Measurements from ENCODE around the gene MAGEF1.
"Not testable (repeated sequence)": the region's sequence is repeated elsewhere in the genome, so short reads cannot be mapped to it uniquely, and the experiment has no call there.

MAGEF1 gene

DNA sequence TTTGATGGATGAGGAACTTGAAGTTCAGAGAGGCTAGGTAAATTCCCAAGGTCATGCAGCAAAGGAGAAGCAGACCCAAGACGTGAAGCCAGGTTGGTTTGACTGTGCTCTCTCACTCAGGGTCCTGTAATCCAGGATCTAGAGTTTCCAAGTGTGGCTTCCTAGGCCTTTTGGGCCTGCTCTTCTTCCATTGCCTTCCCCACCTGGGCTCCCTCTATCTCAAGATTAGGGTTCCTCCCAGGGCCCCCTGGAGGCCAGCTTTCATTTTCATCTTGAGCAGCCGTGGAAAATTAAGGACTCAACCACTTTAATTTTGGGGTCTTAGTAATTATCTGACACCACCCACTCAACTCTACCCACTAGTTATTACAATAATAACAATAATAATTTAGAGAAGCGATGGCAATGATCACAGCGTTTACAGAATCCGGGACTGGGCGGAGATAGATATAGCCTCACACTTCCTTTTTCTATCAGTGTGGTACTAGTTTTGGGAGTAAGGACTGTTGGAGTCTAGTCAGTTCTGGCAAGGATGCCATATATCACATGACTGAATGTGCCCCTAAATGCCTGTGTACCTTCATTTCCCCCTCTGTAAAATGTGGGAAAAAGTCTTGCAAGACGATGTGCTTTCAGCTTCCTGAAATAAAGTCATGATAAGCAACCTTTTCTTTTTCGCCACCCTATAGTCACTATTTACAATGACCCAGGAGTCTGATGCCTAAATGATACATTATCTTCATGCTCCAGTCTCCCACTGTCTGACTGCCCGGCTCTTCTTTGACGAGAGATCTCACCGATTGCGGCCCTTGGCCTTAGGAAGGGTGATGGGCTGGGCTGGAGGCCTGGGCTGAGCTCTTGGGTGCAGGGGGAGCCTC is 30.2 kb upstream of the MAGEF1 start:
- no peak for DNase-seq

DNA sequence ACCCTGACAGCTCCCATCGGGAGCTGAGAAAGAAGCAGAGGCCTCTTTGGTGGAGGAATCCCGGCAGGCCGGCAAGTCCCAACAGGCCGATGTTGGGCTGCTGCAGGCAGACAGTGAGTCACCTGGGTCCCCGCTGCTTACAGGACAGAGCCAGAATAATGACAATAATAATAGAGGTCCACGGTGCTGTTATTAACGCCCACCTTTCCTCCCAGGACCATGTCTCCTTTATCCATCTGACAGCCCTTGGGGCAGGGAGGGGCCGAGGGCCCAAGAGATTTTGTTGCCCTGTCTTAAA is 29.3 kb upstream of the MAGEF1 start:
- DNase-seq: no peak

DNA sequence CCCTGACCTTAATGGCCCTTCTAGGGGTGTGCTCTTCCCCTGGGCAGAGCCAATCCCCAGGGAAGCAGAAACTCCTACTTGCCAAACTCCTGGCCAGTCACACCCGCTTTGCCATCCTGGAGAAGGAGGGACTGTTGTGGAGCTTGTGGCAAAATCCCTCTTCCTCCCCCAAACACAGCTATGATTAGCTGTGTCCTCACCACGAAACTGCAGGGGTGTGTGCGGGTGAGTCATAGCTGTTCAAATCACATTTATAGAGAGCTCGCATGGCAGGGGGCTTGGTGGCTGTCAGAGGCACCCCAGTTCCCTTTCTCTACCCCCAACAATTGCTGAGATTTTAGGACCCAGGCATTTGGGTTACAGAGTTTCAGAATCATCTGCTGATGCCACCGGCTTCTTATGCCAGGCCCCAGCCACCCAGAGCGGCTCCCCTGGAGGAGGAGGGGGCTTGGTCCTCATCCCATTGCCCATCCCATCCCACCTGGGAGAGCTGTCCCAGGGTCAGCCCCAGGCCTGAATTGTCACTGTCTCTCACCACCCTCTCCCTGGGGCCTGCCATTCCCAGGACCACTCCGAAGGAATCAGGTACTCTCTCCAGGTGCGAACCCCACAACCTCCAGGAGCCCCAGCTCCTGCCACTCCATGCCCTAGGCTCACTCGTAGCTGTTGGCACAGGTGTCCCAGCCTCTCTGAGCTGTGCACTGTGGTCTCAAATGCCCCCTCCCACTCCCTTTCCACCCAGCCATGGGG is 28.8 kb upstream of the MAGEF1 start:
- DNase-seq: no peak

DNA sequence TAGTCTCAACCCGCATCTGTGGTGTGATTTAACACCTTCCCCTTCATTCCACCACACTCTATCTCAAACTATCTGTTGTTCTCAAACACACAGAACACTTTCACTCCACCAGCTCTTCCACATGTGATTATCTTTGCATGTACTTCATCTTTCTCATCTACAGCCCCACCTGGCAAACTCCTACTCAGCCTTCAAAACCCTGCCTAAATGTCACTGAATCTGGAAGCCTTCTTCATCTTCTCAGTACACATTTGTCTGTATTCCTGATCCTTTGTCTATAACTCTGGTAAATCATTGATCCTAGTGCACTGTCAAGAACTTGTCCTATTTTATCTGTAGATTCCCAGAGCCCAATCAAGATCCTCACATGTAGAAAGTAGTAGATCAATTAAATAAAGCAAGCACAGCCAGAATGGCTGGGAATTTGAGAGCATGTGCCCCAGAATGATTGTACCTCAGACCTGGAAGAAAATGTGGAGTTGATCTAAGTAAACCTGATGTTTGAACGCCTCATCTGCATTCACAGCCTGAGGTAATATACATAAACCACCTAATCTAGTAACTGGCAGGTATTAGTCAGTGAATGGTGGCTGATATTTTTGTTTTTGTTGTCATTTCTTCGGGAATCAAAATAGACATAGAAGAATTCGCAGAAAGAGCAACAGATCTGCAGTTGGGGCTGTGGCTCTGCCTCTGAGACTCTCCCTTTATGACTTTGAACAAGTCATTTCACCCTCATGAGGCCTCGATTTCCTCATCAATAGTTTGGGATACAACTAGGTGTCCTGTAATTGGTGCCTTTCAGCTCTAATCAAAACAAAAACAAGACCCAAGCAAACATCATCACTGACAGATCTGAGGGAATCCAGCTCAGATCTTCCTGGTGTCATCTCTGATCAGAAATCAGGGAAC is 28.0 kb upstream of the MAGEF1 start:
- no peak for DNase-seq

DNA sequence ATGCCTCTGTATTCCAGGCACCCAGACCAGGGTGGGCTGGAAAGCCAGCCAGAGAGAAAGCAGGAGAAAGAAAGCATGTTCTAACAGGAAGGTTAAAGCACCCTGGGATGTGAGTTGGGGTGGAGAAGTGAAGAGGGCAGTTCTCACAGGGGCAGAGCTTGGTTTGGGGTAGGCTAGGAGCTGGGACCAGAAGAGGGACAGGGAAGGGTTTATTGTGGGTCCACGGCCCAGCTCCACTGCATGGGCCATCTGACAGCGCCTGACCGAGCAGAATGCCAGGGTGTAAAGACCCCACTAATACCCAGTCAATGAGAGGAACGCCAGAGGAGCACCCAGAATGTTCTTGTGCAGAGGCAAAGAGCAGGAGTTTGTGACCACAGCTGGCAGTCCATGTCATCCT is 27.1 kb upstream of the MAGEF1 start:
- DNase-seq: no peak

DNA sequence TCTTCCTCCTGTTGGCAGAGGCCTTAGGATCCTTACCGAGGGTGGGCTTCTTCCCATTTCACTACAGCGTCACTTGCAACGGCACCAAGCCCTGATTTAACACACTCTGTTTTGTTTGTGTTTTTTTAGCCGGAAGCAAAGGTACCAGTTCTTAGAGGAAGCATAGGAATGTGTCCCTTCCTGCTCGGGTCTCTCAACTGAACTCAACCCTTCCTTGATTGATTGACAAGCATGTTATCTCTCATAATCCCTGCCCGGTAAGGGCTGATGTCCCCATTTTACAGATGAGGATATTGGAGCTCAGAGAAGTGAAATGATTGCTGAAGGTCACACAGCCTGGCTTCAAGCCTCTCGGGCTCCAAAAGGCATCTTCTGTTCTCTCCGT is 26.6 kb upstream of the MAGEF1 start:
- no peak for DNase-seq

DNA sequence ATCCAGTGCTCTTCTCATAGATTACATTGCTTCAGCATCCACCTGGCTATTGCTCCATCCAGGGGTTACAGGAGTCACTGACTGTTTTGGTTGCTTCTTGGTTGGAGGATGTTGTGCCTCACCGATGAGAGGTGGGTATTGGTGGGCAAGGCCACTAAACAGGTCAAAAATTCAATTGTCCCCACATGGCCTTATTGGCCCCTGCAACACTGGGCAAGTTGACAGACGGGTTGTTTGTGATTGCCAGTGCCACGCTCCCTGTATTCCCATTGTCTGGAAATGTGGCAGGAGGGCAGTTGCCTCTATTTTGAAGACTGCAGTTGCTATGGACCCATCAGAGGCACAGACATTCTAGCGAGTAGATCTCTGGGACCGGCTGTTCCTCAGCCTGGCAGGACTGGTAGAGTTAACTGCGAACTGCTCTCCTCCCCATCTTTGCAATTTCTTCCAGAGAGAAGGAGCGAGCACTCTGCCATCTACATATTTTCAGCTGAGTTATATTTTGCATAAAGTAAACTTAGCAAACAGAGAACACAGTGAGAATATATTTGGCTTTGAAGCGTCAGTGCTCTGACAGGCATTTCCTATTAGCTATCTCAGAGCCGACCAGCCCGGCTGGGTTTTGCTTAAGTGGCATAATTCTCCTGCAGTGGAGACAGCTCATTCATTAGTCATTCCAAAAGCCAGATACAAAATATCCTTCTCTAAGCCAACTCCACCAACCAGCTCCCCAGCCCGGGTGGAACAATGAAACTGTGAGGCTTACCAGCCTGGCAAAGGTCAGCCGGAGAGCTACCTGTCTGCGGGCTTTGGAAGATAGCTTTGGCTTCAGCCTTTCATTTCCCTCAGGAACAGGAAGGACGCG is 26.0 kb upstream of the MAGEF1 start:
- no peak for DNase-seq

DNA sequence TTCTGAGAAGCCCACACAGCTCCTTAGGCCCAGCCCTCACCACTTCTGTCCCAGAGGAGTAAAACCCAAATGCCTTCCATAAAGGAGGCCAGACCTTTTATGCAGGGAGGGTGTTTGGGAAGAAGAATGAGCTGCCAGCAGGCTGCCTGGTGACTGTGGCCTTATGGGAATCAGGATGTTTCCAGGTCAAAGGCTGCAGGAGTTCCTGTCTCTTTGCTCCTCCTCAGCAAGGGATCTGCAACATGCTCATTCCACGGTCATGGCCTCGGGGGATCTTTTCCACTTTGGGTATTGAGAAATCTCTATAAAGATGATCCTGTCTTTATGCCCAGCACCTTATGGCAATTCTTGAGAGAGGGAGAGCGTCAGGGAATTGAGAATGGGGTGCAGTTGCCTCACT is 25.2 kb upstream of the MAGEF1 start:
- no peak for DNase-seq

DNA sequence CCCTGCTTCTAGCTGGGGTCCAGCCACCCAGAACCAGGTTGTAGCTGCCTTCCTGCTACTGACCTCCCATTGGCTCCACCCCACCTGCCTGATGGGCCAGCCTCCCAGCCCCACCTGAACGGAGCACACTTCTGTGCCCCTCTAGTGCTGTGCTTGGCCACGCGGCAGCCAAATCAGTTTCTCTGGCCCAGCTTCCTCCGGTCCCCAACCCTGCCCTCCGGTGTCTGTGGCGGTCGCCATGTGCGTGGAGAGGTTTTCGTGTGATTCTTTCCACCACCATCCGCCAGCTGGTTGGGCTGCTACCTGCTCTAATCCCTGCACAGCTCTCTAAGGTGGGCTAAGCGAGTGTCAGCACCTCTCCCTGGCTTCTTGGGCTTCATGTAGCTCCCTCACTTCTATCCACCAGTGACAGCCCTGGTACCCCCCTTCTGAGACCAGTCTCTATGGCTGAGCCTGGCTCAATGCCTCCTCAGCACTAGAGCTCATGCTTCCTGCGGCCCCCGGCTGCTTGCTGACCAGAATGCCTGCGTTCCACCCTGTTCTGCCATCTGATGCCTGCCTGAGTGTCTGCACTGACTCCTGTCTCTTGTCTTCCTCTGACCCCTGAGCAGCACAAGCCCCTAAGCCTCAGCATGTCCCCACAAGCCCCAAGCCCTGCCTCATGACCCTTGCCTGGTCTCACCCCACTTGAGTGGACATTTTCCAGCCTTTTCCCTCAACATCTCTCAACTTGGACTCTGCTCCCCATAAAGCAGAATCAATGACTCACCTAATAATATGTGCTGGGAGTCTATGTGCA is 23.2 kb upstream of the MAGEF1 start:
- no peak for DNase-seq

DNA sequence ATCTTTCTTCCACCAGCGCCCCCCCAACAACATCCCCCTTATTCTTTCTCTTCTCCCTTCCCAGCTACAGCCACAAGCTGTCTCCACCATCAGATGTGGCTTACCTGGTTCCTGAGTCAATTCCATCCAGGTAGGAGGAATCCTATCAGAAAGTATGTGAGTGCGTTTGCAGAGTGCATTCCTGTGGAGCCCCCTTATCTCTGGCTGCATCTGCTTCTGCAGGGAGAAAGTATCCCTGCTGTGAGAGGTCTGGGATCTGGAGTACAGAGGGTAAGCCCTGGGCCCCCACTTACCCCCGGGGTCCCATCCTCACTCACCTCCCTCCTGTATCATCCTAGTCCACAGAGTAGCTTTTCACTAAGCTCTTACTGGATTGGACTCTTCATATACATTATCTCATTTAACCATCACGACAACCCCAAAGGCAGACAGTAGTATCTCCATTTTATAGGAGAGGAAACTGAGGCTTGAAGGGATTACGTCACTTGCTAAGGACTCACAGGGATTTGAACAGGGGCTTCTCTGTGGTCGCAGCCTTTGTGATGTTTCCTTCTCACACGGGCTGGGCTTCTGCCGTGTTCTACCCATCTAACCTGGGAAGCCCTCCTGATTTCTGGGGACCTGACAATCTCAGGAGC is 22.2 kb upstream of the MAGEF1 start:
- no peak for DNase-seq

DNA sequence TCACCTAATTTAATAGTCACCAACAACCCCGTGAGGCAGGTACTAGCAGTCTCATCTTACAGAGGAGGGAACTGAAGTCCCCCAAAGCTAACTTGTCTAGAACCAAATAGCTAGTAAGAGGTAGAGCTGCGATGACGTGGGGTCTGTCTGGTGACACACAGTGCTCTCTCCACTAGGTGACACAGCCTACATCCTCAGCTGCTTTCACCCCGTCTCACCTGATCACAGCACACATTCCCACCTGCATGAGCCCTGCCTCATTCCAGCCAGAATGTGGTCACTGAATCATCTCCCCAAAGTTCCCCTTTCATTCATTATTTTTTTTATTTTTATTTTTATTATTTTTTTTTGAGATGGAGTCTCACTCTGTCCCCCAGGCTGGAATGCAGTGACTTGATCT is 21.3 kb upstream of the MAGEF1 start:
- no peak for DNase-seq

DNA sequence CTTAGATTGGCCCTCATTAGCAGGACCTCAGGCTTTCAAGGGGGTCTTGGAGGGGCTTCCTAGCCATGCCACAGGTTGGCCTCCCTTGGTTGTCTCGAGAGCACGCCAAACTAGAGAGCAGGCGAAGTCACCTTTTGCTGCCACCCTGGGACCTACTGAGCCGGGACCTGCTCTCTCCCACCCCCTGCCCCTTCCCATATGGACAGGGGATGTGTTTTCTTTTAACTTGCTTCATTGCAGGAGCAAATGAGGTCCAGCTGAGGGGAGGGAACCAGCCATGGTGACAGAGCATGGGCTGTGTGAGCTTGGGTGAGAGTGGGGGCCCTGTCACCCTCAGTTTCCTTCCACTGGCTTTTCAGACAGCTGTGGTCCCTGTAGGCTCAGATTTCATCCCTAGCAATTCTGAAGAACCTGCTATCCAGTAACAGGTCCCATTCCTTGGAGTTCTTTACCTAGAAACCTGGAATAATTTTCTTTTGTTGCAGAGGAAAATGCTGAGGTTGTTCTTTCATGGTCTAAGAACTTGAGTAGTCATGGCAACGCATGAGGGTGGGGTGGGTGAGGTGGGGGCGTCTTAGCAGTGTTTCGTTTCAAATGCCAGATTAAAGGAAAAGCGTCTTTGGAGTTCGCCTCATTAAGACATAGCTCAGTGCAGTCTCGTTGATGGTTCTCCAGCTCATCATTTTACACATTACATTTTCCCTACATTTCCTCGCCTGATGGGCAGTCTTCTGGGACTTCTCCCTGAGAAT is 20.1 kb upstream of the MAGEF1 start:
- no peak for DNase-seq

DNA sequence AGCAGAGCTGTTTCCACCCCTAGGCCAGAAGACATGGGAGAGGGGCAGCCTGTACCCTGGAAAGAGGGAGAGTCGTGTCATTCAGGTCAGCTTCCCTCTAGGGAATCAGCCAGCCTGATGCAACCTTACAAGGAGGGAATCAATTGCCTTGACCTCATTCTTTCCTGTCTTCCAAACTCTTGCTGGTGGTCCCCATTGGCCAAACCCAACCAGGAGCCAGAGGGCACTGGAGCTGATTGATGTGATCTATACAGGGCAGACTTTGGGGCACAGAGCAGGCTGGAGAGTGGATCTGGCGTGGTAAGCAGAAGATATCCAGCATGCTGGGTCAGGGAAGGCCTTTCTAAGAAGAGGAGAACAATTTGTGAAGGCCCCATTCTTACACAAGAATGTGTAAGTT is 19.1 kb upstream of the MAGEF1 start:
- DNase-seq: no peak

DNA sequence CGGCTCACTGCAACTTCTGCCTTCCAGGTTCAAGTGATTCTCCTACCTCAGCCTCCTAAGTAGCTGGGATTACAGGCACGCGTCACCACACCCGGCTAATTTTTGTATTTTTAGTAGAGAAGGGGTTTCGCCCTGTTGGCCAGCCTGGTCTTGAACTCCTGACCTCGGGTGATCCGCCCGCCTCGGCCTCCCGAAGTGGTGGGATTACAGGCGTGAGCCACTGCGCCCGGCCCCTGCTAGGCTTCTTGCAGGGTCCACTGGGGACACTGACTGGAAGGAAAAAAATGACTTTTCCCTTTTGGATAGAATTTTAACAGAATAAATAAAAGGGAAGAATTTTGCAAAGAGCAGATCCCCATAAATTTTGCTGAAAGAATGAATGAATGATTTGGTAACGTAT is 17.3 kb upstream of the MAGEF1 start:
- not testable (repeated sequence) for DNase-seq

DNA sequence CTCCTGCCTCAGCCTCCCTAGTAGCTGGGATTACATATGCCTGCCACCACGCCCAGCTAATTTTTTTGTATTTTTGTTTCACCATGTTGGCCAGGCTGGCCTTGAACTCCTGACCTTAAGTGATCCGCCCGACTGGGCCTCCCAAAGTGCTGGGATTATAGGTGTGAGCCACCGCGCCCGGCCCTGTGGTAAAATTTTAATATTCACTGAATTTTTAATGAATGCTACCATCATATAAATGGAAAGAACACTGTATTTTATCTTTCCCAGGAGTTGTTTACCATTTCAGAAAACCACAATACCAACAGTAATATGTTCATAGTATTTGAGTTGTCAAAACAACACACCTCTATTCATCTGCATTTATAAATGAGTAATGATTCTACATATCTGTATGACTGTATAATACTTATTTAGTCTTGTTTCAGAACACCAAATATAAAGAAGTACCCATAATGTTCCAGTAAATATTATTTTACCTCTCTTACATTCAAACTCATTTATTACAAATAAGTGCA is 16.2 kb upstream of the MAGEF1 start:
- DNase-seq: no peak

DNA sequence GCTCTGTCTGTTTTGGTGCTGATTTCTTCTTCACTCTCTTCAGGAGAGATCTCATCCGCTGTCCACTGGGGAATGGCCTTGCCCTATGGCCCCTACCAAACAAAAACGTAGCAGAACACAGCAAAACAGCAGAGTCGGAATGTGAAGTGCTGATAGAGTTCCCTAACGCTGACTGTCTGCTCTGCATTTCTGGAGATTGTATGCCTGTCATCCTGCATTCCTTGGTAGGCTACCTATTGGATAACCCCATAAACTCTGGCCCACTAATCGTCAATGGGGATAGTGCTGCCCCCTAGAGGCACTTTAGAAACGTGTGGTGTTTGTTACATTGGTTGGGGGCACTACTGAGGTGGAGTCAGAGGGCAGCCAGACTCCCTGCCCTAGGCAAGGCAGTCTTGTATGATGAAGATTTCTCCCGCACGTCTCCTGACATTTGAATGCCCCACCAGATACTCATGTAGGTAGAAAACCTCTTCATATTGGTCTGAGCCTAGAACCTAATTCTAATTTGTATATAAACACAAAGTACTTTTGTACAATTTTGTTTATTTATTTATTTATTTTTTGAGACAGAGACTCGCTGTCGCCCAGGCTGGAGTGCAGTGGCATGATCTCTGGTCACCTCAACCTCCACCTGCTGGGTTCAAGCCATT is 15.6 kb upstream of the MAGEF1 start:
- peak; percentile 42 for DNase-seq

DNA sequence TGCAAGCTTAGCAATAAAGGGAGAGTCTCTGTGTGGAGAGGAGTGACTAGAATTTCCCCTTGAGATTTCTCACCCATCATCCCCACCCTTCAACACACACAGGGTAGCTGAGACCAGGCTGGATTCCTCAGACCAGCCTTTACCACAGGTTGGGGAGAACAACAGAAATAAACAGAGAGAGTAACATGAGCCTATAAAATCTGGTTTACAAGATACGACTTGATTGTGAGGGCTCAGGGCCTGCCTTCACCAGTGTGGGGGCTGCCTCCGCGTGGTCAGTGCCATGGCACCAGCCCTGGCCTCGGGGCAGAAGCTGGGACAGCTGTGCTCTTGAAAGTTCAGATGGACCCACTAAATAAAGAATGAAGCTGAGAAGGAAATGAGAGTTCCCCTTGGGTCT is 14.6 kb upstream of the MAGEF1 start:
- DNase-seq: no peak

DNA sequence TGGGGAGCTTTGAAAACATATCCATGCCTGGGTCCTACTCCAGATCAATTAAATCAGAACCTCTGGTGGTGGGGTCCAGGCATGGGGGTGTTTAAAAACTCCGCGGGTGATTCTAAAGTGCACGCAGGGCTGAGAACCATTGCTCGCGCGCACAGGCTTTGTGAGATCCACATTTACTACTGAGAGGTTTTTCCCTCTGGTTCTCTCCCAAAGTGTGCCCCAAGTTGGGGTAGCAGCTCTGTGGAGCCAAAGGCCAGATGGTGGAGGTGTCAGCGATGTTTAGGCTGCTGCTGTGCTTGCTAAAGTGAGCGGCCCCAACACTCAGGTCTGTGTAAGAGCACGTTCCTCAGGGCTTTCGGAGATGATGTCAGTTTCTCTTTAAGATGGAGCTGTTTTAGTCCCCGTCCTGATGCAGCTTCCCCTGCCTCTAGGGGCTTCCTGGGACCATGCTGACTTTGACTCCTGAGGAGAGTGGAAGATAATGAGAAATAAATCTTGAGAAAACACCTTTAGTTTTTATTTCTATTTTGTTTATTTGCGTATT is 13.4 kb upstream of the MAGEF1 start:
- no peak for DNase-seq

DNA sequence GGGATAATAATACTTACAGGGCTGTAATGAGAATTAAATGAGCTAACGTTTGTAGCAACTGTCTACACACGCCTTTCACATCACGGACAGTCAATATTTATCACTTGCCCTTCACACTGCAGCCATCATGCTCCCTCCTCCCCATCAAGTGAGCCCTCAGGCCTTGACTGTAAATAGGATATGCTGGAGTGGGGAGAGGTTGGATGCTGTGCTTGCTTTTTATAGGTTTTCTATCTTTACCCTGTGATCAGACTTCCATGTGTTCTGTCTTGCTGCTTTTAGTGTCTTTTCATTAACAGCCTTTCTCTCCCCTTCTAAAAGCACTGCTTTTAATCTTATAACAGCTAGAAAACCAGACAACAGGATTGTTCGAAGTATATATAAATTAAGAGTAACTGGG is 12.8 kb upstream of the MAGEF1 start:
- DNase-seq: no peak

All from activated gamma-delta T cell treated with Interleukin-2 at 50 U/mL for 16 hours (primary cell).